Activated naive CD8-positive, alpha-beta T cell (primary cell): ENCODE measurements around the gene SLFN12L.
"Not testable (repeated sequence)": the region's sequence is repeated elsewhere in the genome, so short reads cannot be mapped to it uniquely, and the experiment has no call there.

Source experiments
- H3K27ac Mint-ChIP-seq: one replicate; pipeline ENCODE4 v1.8.0; 2021; ENCODE audit warnings: mixed read lengths
- H3K27me3 Mint-ChIP-seq: one replicate; pipeline ENCODE4 v1.8.0; 2021; ENCODE audit warnings: mixed read lengths
- H3K36me3 Mint-ChIP-seq: one replicate; pipeline ENCODE4 v1.8.0; 2021; ENCODE audit warnings: mixed read lengths
- H3K4me1 Mint-ChIP-seq: one replicate; pipeline ENCODE4 v1.8.0; 2021; ENCODE audit warnings: low read depth, mixed read lengths
- H3K4me3 Mint-ChIP-seq: one replicate; pipeline ENCODE4 v1.8.0; 2021; ENCODE audit warnings: mild to moderate bottlenecking, mixed read lengths
- H3K9me3 Mint-ChIP-seq: one replicate; pipeline ENCODE4 v1.8.0; 2021; ENCODE audit warnings: low read depth, mixed read lengths

Gene SLFN12L

GRCh38 chr17:35537601-35538141 is at the start of gene SLFN12L:
TSS of gene SLFN12L (minus strand) at chr17:35537678. CDS start at chr17:35522364, 15,314 bp downstream.
- H3K9me3 Mint-ChIP-seq, result no peaks in the 10 kb centered on the region
- H3K27me3 Mint-ChIP-seq, result no peaks in the 10 kb centered on the region
- H3K36me3 Mint-ChIP-seq, result peaks cover 4% of the 10 kb centered on the region
- H3K4me1 Mint-ChIP-seq, result peaks cover 71% of the 10 kb centered on the region
- H3K27ac Mint-ChIP-seq, result peak within 1 kb of the TSS; percentile 100
- peak within 1 kb of the TSS; percentile 87 for H3K4me3 Mint-ChIP-seq

GRCh38 chr17:35586569-35587073 is 49.1 kb upstream of the SLFN12L start:
- Mint-ChIP-seq H3K36me3 (no peaks in the 10 kb centered on the region), H3K9me3 (no peaks in the 10 kb centered on the region), H3K4me1 (peaks cover 40% of the 10 kb centered on the region), H3K27ac (peak overlapping the region; percentile 95), H3K4me3 (peak overlapping the region; percentile 96), H3K27me3 (no peaks in the 10 kb centered on the region)

GRCh38 chr17:35584061-35584460 is 46.6 kb upstream of the SLFN12L start:
- no peak overlapping the region for H3K27ac Mint-ChIP-seq
- no peaks in the 10 kb centered on the region for H3K36me3 Mint-ChIP-seq
- H3K27me3 Mint-ChIP-seq, result no peaks in the 10 kb centered on the region
- H3K4me1 Mint-ChIP-seq, result peaks cover 30% of the 10 kb centered on the region
- no peaks in the 10 kb centered on the region for H3K9me3 Mint-ChIP-seq
- no peak overlapping the region for H3K4me3 Mint-ChIP-seq

- Mint-ChIP-seq H3K4me3 (peak overlapping the region; percentile 96), H3K27ac (peak overlapping the region; percentile 98), H3K4me1 (peaks cover 30% of the 10 kb centered on the region), H3K9me3 (no peaks in the 10 kb centered on the region), H3K27me3 (no peaks in the 10 kb centered on the region), H3K36me3 (peaks cover 2% of the 10 kb centered on the region)
Measured at GRCh38 chr17:35578929-35579432, 41.5 kb upstream of the SLFN12L start.

- H3K4me1 Mint-ChIP-seq, result peaks cover 30% of the 10 kb centered on the region
Measured at GRCh38 chr17:35578197-35578928, 40.9 kb upstream of the SLFN12L start, which contains the start of gene PEX12. TSS of gene PEX12 (minus strand) at chr17:35578571. CDS start at chr17:35578021, 550 bp downstream.

GRCh38 chr17:35577830-35578196 is 40.3 kb upstream of the SLFN12L start:
- H3K9me3 Mint-ChIP-seq, result no peaks in the 10 kb centered on the region
- peak overlapping the region; percentile 98 for H3K27ac Mint-ChIP-seq
- H3K27me3 Mint-ChIP-seq, result no peaks in the 10 kb centered on the region
- H3K36me3 Mint-ChIP-seq, result peaks cover 2% of the 10 kb centered on the region
- H3K4me1 Mint-ChIP-seq, result peaks cover 30% of the 10 kb centered on the region
- H3K4me3 Mint-ChIP-seq, result peak overlapping the region; percentile 96

More at GRCh38 chr17:35578197-35578928, 40.9 kb upstream of the SLFN12L start, which contains the start of gene PEX12:
- H3K27me3 Mint-ChIP-seq, result no peaks in the 10 kb centered on the region
- peak within 1 kb of the TSS; percentile 96 for H3K4me3 Mint-ChIP-seq
- H3K36me3 Mint-ChIP-seq, result peaks cover 2% of the 10 kb centered on the region
- no peaks in the 10 kb centered on the region for H3K9me3 Mint-ChIP-seq
- peak within 1 kb of the TSS; percentile 98 for H3K27ac Mint-ChIP-seq

GRCh38 chr17:35575759-35576158 is 38.3 kb upstream of the SLFN12L start:
- Mint-ChIP-seq H3K27me3 (no peaks in the 10 kb centered on the region), H3K27ac (peak overlapping the region; percentile 98), H3K4me1 (peaks cover 31% of the 10 kb centered on the region), H3K9me3 (no peaks in the 10 kb centered on the region), H3K36me3 (peaks cover 2% of the 10 kb centered on the region), H3K4me3 (no peak overlapping the region)

GRCh38 chr17:35569405-35569804 is 31.9 kb upstream of the SLFN12L start:
- H3K27me3 Mint-ChIP-seq, result no peaks in the 10 kb centered on the region
- peaks cover 22% of the 10 kb centered on the region for H3K4me1 Mint-ChIP-seq
- peak overlapping the region; percentile 87 for H3K4me3 Mint-ChIP-seq
- no peaks in the 10 kb centered on the region for H3K9me3 Mint-ChIP-seq
- no peaks in the 10 kb centered on the region for H3K36me3 Mint-ChIP-seq
- peak overlapping the region; percentile 42 for H3K27ac Mint-ChIP-seq

GRCh38 chr17:35568561-35568960 is 31.1 kb upstream of the SLFN12L start:
- no peaks in the 10 kb centered on the region for H3K9me3 Mint-ChIP-seq

GRCh38 chr17:35566968-35567367 is 29.5 kb upstream of the SLFN12L start:
- Mint-ChIP-seq H3K27ac (peak overlapping the region; percentile 58), H3K9me3 (no peaks in the 10 kb centered on the region), H3K27me3 (no peaks in the 10 kb centered on the region), H3K4me3 (peak overlapping the region; percentile 87), H3K4me1 (peaks cover 21% of the 10 kb centered on the region), H3K36me3 (no peaks in the 10 kb centered on the region)

More at GRCh38 chr17:35568561-35568960, 31.1 kb upstream of the SLFN12L start:
- peak overlapping the region; percentile 78 for H3K27ac Mint-ChIP-seq
- H3K27me3 Mint-ChIP-seq, result no peaks in the 10 kb centered on the region
- no peaks in the 10 kb centered on the region for H3K36me3 Mint-ChIP-seq
- peaks cover 22% of the 10 kb centered on the region for H3K4me1 Mint-ChIP-seq
- H3K4me3 Mint-ChIP-seq, result peak overlapping the region; percentile 87

GRCh38 chr17:35563181-35563580 is 25.7 kb upstream of the SLFN12L start:
- H3K27ac Mint-ChIP-seq, H3K9me3 Mint-ChIP-seq, H3K27me3 Mint-ChIP-seq, H3K36me3 Mint-ChIP-seq, H3K4me1 Mint-ChIP-seq, H3K4me3 Mint-ChIP-seq: not testable (repeated sequence)

GRCh38 chr17:35560703-35561102 is 23.2 kb upstream of the SLFN12L start, which contains the start of gene SLFN14:
TSS of gene SLFN14 (minus strand) at chr17:35560819. CDS start at chr17:35558062, 2,757 bp downstream.
- Mint-ChIP-seq H3K27me3 (peaks cover 4% of the 10 kb centered on the region), H3K9me3 (no peaks in the 10 kb centered on the region), H3K27ac (no peak within 1 kb of the TSS), H3K36me3 (no peaks in the 10 kb centered on the region), H3K4me3 (no peak within 1 kb of the TSS), H3K4me1 (peaks cover 3% of the 10 kb centered on the region)

- H3K9me3 Mint-ChIP-seq, result no peaks in the 10 kb centered on the region
- no peak overlapping the region for H3K27ac Mint-ChIP-seq
- H3K27me3 Mint-ChIP-seq, result peaks cover 4% of the 10 kb centered on the region
- peaks cover 3% of the 10 kb centered on the region for H3K4me1 Mint-ChIP-seq
- H3K36me3 Mint-ChIP-seq, result no peaks in the 10 kb centered on the region
- no peak overlapping the region for H3K4me3 Mint-ChIP-seq
Measured at GRCh38 chr17:35559495-35560210, 22.2 kb upstream of the SLFN12L start.

- Mint-ChIP-seq H3K36me3 (no peaks in the 10 kb centered on the region), H3K27ac (no peak overlapping the region), H3K4me3 (no peak overlapping the region), H3K4me1 (peaks cover 3% of the 10 kb centered on the region), H3K27me3 (peaks cover 4% of the 10 kb centered on the region), H3K9me3 (no peaks in the 10 kb centered on the region)
Measured at GRCh38 chr17:35557353-35557752, 19.9 kb upstream of the SLFN12L start.

- H3K27ac Mint-ChIP-seq, result no peak overlapping the region
- no peaks in the 10 kb centered on the region for H3K9me3 Mint-ChIP-seq
- H3K4me1 Mint-ChIP-seq, result peaks cover under 1% of the 10 kb centered on the region
- no peak overlapping the region for H3K4me3 Mint-ChIP-seq
- H3K36me3 Mint-ChIP-seq, result no peaks in the 10 kb centered on the region
- peaks cover 4% of the 10 kb centered on the region for H3K27me3 Mint-ChIP-seq
Measured at GRCh38 chr17:35555691-35556090, 18.2 kb upstream of the SLFN12L start.
